ENCODE results near the gene PCAT7.
"Not testable (repeated sequence)": the region's sequence is repeated elsewhere in the genome, so short reads cannot be mapped to it uniquely, and the experiment has no call there.

PCAT7 gene

DNA sequence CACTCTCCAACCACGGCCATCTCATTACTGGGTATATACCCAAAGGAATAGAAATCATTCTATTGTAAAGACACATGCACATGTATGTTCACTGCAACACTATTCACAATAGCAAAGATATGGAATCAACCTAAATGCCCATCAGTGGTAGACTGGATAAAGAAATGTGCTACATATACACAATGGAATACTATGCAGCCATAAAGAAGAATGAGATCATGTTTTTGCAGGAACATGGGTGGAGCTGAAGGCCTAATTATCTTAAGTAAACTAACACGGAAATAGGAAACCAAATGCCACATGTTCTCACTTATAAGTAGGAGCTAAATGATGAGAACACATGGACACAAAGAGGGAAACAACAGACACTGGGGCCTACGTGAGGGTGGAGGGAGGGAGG, 9.4 kb downstream of the PCAT7 start:
- not testable (repeated sequence) for DNase-seq

DNA sequence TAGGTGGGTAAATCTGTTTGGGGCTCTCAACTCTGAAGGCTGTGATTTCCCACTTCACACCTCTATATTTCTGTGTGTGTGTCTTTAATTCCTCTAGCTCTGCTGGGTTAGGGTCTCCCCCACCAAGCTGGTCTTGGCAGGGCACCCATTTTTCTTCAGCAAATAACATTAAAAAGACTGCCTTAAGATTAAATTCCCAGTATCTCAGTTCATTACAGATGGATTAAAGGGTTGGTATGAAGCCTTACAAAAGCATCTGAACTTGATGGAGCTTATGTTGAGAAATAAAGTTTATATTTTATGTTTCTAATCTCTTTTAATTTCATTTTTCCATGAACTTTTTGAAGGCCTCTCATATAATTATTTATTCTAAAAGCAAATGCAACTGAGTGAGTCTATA, 11.7 kb downstream of the PCAT7 start:
- DNase-seq, result no peak

DNA sequence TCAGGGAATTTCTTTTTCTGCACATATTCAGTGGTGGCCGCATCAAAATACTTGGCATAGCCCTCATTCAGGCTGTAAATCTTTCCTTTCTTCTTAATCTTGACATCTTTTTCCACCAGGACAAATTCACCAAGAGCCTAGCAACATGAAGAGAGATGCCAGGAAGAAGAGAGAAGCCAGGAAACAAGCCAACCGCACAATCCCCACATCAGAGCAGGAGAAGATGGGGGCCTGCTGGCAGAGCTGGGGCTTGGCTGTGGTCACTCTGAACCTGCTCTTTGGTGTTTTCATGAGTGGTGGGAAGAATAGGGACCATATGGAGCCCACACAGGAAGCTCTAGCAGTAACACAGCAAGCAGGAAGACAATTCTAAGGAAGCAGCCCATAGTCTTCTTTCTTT, 12.4 kb downstream of the PCAT7 start:
- no peak for DNase-seq

DNA sequence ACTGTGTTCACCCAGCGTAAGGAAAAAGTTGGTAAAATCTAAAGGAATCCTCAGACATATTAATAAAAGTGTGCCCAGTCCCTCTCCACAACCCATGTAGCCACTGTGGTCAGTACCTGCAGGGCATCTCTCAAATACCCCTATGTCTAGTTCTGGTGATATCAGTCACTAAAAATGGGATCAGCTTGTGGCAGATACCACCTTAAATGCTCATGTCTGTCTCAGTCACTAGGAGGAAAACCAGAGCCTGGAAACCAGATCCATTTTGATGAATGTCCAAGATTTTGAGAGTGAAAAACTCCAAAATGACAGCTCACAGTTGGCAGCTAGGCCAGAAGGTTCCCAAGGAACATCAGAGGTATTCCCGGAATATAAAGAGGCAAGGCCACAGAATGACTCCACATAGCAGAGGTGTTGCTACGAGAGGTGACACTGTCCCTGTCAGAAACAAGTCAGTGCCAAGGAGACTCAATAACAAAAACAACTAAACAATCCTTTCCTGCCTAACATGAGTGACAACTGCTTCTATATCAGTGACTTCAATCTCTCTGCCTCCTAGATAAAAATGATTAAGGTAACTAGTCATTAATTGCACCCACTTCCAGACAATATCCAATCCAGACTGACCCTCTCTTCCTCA, 13.5 kb downstream of the PCAT7 start:
- DNase-seq, result no peak

DNA sequence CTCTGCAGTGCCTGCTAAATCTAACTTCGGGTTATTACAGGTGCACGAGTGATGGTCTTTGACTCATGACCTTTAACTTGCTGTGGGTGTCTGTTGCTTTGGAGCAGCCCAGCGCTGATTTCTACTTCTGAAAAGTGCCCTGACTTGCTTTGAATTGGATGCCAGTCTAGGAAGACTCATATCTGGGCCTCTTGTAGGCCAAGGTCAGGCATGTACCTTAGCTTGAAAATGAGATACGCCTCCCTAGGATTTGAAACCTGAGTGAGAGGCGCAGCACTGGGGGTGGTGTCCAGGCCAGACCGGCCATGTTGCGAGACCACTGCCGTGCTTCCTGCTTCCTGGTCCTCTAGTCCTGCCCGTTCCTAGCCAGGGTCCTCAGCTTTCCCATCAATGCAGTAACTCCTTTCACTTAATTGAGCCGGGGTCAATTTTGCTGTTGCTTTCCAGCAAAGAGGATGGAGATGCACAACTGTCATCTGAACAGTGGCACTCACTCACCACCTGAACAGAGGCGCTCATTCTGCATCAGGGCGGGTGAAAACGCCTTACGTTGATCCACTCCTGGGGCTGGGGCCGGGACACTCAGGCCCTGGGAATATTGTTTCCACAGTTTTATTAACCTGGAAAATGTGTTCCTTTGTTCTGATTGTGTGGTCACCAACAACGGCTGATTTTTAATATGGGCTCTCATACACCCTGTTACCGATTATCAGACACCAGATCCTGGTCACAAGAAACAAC, 14.3 kb downstream of the PCAT7 start:
- DNase-seq, result no peak

DNA sequence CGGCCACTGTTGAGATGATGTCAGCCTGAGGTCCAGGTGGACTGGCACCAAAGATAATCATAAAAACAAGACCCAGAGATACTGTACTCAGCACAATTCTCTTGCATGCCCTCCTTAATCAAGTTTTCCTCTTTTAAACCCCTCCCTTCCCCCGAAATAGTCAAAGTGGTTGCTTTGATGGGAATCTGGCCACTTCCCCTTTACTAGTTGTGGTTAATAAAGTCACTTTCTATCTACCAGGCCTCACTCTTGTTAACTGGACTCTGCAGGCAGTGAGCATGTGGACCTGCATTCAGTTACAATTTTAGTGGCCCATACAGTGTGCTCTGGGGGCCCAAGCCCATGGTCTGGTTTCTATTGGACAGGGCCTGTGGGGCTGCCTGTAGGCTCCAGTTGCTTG, 21.2 kb downstream of the PCAT7 start:
- DNase-seq, result no peak

DNA sequence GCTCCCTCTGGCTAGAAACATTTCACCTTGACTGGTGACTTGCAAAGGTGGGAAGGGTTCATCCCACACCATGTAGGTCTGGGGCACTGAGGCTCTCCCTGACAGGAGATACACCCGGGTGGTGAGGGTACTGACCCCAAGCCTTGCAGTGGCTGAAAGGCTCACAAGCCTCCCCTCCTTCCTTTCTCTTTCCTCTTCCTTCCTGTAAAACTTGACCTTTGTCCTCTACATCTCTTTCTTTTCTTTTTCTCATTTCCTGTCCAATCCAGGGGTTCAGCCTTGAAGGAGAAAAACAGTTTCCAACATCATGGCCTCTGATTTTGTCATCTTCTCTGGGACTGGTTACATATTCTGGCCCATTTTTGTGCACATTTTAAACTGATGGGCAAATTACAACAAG, 22.2 kb downstream of the PCAT7 start:
- DNase-seq, result no peak

DNA sequence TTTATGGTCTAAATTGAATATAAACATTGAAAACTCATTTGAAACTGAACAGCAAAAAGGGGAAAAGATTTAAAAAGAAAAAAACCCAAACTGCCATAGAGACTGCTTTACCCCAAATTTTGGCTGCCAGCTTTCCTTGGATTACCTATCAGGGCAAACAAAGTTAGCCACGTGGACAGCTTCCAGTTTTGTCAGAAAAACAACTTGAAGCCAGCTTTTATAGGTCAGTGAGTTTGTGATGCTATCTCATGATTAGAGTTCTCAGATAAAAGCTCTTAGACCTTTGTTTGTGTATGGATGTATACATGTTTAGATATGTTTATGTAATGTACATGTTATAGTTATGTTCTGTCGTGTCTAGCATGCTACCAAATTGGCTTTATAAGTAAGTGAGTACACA, 22.7 kb downstream of the PCAT7 start:
- no peak for DNase-seq

DNA sequence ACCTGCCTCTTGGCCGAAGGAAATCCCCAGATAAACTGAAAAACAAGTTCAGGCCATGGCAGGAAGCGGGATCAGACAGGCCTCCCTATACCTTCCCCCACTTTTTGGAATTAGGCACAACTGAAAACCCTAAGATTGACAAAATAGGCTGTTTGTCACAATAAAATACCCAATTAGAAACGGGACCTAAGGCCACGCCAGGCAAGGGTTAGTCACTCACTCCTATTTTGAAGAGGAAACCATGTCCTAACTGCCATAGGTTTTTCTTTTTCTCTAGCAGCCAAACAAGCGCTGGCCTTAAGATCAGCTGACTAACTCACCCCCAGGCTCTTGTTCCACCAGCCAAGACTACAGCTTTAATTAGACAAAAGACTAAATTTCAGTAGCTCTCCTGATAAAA, 26.8 kb downstream of the PCAT7 start:
- no peak for DNase-seq

DNA sequence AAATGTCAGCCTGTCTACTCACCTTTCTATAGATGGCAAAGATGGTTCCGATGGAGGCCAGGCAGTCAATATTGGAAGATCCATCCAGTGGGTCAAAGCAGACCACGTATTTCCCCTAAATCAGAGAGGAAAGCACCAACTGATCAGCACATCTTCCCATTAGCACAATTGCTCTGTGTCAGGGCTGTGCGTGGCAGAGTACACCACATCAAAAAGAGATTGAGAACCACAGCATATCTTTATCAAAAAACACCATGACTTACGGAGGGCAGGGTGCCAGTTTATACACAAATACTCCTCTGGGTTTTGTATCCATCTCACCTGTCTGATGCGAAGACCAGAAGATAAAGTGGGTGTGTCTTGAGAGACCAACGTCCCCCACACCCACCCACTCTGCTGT, 29.7 kb downstream of the PCAT7 start:
- peak; percentile 8 for DNase-seq

DNA sequence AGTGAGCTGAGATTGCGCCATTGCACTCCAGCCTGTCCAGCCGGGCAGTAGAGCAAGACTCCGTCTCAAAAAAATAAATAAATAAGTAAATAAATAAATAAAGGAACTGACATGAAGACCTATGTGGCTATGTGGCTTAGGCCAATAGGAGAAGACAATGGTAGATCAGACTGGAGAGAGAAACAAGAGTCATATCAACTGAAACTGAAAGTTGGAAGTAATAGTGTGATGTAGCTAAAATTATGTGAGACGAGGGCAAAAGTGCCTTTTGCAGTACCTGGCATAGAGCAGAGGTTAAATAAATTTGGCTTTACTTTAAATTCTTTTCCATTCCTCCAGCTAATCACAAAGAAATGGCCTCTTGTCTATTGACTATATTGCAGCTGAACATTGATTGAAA, 31.4 kb downstream of the PCAT7 start:
- no peak for DNase-seq

DNA sequence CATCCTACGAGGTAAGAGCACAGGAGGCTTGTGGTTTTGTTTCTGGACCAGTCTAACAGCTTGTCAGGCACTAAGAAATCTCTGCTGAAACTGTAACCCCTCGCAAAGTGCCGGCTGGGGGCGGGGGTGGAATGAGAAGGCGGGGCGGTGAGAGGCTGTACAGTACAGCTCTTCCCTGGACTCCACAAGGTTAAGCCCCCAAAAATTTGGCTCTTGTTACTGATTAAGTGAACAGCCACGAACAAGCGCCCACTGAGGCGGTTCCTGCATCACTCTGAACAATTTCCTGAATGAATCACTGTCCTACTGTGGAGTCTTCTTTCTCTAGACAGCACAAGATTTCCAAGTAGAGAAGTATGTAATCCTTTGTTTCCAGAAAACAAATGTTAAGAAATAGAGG, 31.9 kb downstream of the PCAT7 start:
- DNase-seq, result no peak

DNA sequence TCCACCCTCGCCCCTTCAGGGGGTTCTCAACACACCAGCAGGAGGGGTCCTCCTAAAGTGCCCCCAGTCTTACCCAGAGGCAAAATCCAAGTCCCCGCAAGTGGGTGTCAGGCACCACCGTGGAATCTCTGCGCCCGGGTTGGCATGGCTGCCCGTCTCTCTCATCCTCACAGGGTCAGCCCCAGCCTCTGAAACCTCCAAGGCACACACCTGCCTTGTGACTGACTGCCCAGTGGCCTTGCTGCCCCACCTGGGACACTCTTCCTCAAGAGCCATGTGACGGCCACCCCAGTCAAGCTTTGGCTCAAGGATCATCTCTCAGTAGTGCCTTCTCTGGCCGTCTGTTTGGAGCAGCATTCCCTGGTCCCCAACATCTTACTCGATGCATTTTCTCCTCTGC, 33.8 kb downstream of the PCAT7 start:
- no peak for DNase-seq

DNA sequence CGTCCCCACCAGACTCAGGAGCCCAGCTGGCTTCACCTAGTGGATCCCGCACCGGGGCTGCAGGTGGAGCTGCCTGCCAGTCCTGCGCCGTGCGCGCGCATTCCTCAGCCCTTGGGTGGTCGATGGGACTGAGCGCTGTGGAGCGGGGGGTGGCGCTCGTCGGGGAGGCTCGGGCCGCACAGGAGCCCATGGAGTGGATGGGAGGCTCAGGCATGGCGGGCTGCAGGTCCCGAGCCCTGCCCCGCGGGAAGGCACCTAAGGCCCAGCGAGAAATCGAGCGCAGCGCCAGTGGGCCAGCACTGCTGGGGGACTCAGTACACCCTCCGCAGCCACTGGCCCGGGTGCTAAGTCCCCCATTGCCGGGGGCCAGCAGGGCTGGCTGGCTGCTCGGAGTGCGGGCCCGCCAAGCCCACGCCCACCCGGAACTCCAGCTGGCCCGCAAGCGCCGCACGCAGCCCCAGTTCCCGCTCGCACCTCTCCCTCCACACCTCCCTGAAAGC, 36.2 kb downstream of the PCAT7 start:
- not testable (repeated sequence) for DNase-seq

DNA sequence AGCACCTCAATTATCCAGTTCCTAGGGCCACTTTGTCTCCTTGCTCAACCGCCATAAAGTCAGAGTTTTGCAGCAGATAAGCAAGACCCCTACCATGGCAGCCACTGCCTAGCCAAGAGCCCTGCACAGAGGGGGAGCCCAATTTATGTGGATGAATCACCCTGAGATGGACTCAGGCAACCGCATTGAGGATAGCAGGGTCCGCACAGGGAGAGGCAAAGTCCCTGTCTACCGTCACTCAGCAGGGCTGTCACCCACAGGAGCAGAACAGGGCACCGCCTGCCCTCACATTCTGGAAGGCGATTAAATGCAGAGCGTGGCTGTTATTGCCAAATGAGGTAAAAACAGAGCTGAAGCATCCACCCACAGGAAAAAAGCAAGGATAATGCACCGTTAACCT, 37.0 kb downstream of the PCAT7 start:
- DNase-seq, result no peak

DNA sequence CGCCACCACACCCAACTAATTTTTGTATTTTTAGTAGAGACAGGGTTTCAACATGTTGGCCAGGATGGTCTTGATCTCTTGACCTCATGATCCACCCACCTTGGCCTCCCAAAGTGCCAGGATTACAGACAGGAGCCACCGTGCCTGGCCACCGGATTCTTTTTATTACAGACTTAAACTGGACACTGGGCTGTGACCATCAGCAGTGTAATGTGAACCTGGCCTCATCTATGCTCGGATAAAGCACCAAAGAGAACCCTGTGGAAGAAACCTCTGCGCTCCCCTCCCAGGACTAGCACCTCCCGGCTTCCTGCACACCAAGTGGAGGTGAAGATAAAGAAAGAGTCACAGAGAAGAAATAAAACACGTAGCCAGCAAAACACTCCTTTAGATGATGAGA, 37.8 kb downstream of the PCAT7 start:
- not testable (repeated sequence) for DNase-seq

DNA sequence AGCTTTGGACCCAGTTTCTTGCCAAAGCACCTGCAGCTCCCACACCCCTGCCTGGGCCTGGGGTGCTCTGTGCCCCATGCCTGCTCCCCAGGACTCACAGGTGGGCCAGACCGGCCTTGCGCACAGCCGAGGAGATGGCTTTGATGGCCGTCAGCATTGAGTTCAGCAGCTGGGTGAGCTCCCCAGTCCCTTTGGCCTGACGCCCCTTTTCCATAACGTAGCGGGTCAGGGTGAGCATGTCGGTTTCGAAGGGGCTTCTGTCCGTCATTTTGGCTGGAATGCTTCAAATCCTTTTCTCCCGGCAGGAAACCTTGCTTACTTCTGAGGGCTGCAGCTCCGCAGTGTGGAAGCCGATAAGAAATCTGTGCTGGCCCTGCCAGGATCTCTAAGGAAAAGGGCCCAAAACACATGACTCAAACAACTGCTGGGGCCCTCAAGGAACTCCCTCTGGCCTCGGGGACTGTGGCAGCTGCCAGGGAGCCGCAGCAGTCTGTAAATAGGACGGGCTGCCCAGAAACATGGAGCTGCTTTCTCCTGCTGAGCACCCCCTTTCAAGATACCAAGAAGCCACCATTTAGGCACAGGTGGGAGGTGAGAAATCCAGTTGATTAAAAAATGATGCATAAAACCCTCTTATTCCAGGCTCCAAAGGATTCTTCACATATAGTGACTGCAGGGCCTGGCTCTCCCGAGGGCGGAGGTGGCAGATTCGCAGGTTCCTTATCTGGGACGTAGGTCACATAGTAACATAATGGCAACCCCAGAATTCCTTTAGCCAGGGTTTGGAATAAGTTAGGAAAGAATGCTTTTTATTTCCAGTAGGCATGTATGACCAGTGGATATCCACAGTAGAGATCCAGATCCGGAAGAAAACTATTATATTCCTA, 38.8 kb downstream of the PCAT7 start, which contains the start of gene FBP2:
TSS of gene FBP2 (minus strand) at position 366 of the 887 bp plus-strand sequence. CDS start at position 268, 98 bp downstream.
- no peak for DNase-seq

DNA sequence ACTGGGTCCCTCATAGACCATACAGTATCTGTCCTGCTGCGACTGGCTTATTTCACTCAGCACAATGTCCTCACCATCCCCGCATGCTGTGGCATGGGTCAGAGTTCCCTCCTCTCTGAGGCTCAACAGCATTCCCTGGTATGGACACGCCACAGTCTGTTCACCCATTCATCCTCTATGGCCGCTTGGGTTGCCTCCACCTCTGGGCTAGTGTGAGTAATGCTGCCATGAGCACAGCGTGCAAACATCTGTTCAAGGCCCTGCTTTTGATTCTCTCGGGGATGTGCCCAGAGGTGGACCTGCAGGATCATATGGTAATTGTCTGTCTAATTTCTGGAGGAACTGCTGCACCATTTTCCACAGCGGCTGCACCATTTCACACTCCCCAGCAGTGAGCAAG, 44.2 kb downstream of the PCAT7 start:
- DNase-seq, result no peak

DNA sequence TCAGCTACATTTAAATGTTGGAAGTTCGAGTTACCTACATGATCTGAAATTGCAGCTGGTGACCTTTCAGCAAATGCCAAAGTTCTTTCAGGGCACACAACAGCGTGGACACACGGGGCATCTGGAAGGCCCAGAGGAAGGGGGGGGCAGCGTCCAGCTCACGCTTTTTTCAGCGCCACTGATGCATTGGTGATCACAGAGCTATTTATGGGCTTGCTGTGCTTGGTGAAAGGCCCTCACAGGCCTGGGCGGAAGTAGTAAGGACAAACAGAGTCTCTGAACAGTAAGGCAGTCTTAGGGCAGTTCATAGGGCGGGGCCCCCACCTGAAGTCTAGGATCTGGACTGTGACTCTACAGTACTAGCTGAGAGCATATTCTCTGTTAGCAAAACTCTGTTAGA, 45.4 kb downstream of the PCAT7 start:
- DNase-seq, result no peak

DNA sequence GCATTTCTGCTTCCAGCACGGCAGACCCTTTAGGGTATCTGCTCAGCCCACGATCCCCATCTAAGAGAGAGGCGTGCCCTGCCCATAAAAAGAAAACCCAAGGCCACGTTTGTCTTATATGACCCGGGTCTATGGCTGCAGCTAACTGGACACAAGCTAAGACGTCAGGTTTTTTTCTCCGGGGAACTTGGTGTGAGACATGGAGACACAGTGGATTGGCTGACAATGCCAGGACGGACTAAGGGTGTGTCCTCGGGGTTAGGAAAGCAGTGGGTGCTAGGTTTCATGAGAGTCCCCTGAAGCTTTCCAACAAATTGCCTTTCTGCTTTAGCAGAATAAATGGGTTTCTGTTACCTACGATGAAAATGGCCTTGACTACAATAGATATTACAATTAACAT, 45.8 kb downstream of the PCAT7 start:
- DNase-seq, result no peak

DNA sequence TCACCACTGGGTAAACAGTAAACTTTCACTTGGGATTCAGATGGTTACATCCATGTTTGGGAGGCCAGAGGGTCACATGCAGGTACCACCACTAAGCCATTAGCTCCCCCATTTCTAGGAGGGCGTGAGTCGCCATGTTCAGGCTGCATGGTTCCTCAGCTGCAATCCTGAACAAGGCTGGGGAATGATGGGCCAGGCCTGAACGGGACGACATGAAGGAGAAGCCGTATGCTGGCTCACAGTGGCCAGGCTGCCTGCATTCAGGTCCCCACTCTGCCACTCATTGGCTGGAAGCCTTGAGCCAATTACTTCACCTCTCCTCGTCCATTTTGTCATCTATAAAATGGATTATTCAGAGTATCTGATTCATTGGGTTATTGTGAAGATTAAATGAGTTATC, 47.8 kb downstream of the PCAT7 start:
- no peak for DNase-seq

DNA sequence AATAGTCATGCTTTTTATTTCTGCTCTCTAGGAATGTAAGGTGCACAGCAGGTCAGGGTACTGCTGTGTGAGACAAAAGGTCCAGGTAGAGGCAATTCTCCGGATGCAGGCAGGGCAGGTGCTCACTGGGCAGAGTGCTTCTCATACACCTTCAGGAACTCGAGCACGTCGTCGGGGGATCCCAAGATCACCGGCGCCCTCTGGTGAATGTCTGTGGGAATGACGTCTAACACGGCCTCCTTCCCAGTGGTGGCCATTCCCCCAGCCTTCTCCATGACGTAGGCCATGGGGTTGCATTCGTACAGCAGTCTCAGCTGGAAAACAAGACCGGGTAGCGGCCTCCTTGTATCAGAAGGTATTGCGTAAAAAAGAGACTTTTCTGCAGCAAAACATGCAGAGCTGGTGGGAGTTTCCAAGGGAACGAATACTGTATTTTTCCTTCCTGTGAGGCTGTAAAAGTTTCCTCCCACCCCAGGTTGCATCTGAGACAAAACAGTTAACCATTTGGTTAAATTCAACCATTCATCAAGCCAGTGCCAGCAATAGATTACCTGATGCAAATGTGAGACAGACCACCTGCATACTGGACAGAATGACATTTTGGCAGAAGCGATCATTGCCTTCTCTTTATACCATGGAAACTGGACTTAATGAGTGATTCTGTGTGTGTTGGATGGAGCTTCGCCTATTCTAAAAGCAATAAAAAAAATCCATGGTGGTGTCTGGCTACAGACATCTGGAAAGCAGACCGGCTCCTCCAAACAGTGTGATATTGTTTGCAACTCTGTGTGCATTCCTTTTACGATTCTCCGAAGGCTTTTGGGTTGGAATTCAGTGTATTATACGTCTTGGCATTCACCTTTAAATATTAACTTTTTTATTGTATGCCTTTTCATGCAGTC, 48.6 kb downstream of the PCAT7 start:
- peak; percentile 66 for DNase-seq
